ENCODE data around the gene ZNF608. TPM values are rescaled to one million over a fixed set of nuclear protein-coding genes. Genes with fewer than 3 reads are reported as not detected.

Gene ZNF608
- total and polyA plus RNA-seq, 2 donors from 2014 or later = 5.9 to 35.8 TPM

DNA sequence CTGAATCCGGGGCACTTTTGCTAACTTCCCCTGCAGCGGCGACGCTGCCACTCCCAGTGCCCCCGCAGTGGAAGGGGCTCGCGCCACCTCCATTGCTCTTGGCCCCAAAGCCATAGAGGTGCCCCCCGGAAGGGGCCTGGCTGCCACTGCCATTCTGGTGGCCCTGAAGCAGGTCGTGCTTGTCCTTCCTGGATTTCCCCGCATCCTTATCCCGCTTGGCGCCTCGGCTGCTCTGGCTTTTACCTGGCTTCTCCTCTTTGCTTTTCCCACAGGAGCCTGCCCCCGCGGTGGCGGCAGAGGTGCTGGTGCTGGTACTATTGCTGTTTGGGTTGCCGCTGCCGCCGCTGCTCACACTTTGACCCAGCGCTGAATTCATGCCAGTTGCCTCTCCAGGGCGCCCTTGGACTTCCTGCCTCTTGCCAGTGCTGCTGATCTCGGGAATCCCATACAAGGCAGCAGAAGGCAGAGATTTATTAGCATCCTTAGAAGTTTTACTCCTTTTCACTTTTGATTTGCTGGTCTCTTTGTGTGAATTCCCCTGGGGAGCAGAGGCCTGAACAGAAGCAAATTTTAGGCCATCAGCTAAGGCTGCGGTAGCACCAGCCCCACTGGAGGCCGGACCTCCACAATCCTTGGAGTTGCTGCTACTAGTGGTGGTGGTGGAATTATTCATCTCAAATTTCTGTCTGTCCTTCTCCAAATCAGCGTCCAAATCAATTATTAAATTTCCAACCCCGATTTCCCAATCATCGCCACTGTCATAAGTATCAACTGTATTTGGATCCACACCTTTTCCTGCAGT lies 2.1 kb downstream of the ZNF608 start:
- Histone ChIP-seq H3K9ac (ENCODE audit: low read length in 3 of 3) (peak overlapping the region; percentile 61 to 91 (median 74)), H3K36me3 (ENCODE audit: control insufficient read depth in 2 of 3, insufficient read depth in 3 of 3, low read length in 3 of 3) (no peaks in the 10 kb centered on the region), H3K27me3 (ENCODE audit: control insufficient read depth, insufficient read depth, low read length) (no peaks in the 10 kb centered on the region), H3K4me3 (ENCODE audit: low read length in 3 of 3) (peak overlapping the region; percentile 62 to 97 (median 90)), H3K4me1 (ENCODE audit: control insufficient read depth in 2 of 3, insufficient read depth in 2 of 3, low read depth in 1 of 3, low read length in 3 of 3) (peaks cover 9 to 12% (median 11%) of the 10 kb centered on the region in 3 donors), H3K9me3 (ENCODE audit: control insufficient read depth in 2 of 3, insufficient read depth in 1 of 3, low read length in 3 of 3) (no peaks in the 10 kb centered on the region), H3K27ac (ENCODE audit: low read depth in 2 of 2, low read length in 2 of 2) (peak overlapping the region; percentile 88 to 92)
- intact Hi-C loops (cut with DNase I) = no loop called here
- FAIRE-seq (no peak), DNase-seq (peak; percentile 55 to 85 (median 79))
- TF ChIP-seq, protein P1, sequence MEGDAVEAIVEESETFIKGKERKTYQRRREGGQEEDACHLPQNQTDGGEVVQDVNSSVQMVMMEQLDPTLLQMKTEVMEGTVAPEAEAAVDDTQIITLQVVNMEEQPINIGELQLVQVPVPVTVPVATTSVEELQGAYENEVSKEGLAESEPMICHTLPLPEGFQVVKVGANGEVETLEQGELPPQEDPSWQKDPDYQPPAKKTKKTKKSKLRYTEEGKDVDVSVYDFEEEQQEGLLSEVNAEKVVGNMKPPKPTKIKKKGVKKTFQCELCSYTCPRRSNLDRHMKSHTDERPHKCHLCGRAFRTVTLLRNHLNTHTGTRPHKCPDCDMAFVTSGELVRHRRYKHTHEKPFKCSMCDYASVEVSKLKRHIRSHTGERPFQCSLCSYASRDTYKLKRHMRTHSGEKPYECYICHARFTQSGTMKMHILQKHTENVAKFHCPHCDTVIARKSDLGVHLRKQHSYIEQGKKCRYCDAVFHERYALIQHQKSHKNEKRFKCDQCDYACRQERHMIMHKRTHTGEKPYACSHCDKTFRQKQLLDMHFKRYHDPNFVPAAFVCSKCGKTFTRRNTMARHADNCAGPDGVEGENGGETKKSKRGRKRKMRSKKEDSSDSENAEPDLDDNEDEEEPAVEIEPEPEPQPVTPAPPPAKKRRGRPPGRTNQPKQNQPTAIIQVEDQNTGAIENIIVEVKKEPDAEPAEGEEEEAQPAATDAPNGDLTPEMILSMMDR (IDR thresholded peaks at IDR 0.05; ENCODE audit: borderline replicate concordance, extremely low read depth, insufficient read depth) = no peak

DNA sequence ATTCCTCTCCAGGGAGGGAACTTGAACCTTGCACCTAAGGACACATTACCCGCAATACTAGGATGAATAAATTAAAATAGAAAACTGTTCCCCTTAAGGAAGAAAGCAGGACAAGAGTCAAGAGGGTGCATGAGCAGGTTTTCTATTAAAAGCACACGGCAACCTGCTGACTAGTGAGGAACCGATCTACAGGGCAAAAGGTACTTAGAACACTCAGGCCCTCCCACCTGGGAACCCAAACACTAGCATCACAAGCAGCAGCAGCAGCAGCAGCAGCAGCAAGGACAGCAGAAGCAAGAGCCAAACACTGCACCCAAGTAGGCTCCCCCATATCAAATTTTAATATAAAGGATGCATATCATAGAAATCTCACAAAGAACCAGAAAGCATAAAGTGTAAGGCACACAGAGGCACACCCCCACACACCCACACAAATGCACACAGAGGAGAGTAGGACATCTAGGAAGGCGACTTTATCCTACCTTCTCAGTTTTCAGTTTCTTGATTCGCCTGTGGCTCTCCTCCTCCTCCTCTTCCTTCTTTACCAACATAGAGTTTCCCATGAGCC lies 2.8 kb downstream of the ZNF608 start:
- H3K4me3 ChIP-seq (ENCODE audit: low read length in 3 of 3) = peak overlapping the region; percentile 62 to 97 (median 90)
- TF ChIP-seq, protein P1 (IDR thresholded peaks at IDR 0.05; ENCODE audit: borderline replicate concordance, extremely low read depth, insufficient read depth) = no peak
- peaks cover 13 to 18% (median 17%) of the 10 kb centered on the region in 3 donors for H3K4me1 ChIP-seq (ENCODE audit: control insufficient read depth in 2 of 3, insufficient read depth in 2 of 3, low read depth in 1 of 3, low read length in 3 of 3)
- H3K36me3 ChIP-seq (ENCODE audit: control insufficient read depth in 2 of 3, insufficient read depth in 3 of 3, low read length in 3 of 3) = no peaks in the 10 kb centered on the region
- H3K27ac ChIP-seq (ENCODE audit: low read depth in 2 of 2, low read length in 2 of 2) = peak overlapping the region; percentile 88 to 92
- DNase-seq (peak in 4 of 5 donors; percentile 68 to 85 (median 80)), FAIRE-seq (peak; percentile 78)
- peak overlapping the region; percentile 61 to 91 (median 74) for H3K9ac ChIP-seq (ENCODE audit: low read length in 3 of 3)
- no peaks in the 10 kb centered on the region for H3K9me3 ChIP-seq (ENCODE audit: control insufficient read depth in 2 of 3, insufficient read depth in 1 of 3, low read length in 3 of 3)
- intact Hi-C loops (cut with DNase I) = no loop called here
- H3K27me3 ChIP-seq (ENCODE audit: control insufficient read depth, insufficient read depth, low read length) = no peaks in the 10 kb centered on the region

DNA sequence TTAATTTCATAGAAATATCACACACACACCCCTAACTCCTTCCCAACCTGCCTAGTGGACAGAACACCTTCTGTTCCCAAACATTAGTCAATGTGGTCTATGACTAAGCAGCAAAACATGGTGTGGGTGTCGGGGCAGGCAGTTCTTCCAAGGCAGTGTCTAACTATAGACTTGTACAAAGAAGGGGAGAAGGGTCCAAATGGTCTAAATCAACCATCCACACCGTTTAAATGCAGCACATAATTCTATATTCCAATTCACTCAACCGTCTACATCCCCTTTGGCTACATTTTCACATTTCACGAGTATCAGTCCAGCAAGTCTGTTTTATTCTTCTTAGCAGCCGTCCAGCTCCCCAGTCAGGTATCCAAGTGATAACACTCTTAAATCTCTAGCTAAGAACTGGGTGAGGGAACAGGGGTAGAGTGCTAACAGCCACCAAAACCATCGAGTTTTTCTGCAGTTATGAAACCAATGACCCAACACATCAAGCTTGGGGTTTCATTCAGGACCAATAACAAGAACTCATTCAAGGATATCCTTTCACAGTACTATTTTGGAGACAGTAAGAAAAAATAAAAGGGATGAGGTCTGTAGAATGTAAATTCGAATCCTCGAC lies 3.3 kb downstream of the ZNF608 start:
- DNase-seq = peak in 3 of 5 donors; percentile 50 to 73 (median 63)
- Histone ChIP-seq H3K27ac (ENCODE audit: low read depth in 2 of 2, low read length in 2 of 2) (peak overlapping the region; percentile 88 to 89), H3K27me3 (ENCODE audit: control insufficient read depth, insufficient read depth, low read length) (no peaks in the 10 kb centered on the region), H3K4me3 (ENCODE audit: low read length in 3 of 3) (peak overlapping the region; percentile 62 to 97 (median 90)), H3K36me3 (ENCODE audit: control insufficient read depth in 2 of 3, insufficient read depth in 3 of 3, low read length in 3 of 3) (no peaks in the 10 kb centered on the region), H3K9ac (ENCODE audit: low read length in 3 of 3) (peak overlapping the region in 2 of 3 donors; percentile 74 to 91), H3K4me1 (ENCODE audit: control insufficient read depth in 2 of 3, insufficient read depth in 2 of 3, low read depth in 1 of 3, low read length in 3 of 3) (peaks cover 13 to 24% (median 22%) of the 10 kb centered on the region in 3 donors), H3K9me3 (ENCODE audit: control insufficient read depth in 2 of 3, insufficient read depth in 1 of 3, low read length in 3 of 3) (no peaks in the 10 kb centered on the region)
- TF ChIP-seq, protein P1 (IDR thresholded peaks at IDR 0.05; ENCODE audit: borderline replicate concordance, extremely low read depth, insufficient read depth) = no peak
- intact Hi-C loops (cut with DNase I) = no loop called here
- no peak for FAIRE-seq

Data from kidney (tissue), 14 donors.